ENCODE results near the gene TJP1. TPM values are rescaled to one million over a fixed set of nuclear protein-coding genes. Genes with fewer than 3 reads are reported as not detected.

The TJP1 gene
- total and polyA plus RNA-seq, 9 of the 15 experiments (the other 6 are each of a cell fraction or from before 2014, with no cell fraction given) = 9.1 to 39.3 (median 28.0) TPM

DNA sequence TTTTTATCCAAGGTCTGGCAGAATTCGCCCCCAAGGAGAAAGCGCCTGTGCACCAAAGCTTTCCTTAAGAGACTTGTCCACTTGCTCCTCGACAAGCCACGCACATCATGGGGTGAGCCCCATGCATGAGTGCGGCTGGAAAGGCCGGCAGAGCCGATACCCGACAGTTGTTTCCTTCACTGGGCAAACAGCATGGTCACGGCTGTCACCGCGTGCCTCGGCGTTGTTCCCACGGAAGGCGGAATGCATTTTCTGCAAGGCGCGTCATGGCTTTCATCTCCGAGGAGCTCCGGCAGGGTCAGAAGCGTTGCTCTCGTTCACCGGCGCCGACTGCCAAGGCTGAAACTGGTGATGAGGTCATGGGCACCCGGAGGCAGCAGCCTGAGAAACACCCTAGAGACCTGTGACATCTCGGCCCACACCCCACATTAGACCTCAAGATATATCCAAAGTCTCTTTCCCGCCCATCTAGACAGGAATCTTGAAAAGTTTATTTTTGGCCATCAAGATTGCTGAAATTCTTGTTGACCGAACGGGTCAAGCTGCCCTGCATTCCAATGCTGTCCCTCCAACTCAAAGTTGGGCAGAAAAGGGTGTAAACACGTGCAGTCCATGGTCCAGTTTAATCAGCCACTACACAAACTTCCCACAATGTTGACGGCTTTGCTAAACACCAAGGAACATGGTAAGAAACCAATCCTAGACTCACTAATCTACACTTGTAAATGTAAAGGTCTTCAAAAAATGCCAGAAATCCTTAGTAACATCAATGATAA, 604 bp upstream of the TJP1 start (continued):
- TF ChIP-seq, protein P1, sequence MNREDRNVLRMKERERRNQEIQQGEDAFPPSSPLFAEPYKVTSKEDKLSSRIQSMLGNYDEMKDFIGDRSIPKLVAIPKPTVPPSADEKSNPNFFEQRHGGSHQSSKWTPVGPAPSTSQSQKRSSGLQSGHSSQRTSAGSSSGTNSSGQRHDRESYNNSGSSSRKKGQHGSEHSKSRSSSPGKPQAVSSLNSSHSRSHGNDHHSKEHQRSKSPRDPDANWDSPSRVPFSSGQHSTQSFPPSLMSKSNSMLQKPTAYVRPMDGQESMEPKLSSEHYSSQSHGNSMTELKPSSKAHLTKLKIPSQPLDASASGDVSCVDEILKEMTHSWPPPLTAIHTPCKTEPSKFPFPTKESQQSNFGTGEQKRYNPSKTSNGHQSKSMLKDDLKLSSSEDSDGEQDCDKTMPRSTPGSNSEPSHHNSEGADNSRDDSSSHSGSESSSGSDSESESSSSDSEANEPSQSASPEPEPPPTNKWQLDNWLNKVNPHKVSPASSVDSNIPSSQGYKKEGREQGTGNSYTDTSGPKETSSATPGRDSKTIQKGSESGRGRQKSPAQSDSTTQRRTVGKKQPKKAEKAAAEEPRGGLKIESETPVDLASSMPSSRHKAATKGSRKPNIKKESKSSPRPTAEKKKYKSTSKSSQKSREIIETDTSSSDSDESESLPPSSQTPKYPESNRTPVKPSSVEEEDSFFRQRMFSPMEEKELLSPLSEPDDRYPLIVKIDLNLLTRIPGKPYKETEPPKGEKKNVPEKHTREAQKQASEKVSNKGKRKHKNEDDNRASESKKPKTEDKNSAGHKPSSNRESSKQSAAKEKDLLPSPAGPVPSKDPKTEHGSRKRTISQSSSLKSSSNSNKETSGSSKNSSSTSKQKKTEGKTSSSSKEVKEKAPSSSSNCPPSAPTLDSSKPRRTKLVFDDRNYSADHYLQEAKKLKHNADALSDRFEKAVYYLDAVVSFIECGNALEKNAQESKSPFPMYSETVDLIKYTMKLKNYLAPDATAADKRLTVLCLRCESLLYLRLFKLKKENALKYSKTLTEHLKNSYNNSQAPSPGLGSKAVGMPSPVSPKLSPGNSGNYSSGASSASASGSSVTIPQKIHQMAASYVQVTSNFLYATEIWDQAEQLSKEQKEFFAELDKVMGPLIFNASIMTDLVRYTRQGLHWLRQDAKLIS (CRISPR knock-in tag; IDR thresholded peaks at IDR 0.05) = no peak

DNA sequence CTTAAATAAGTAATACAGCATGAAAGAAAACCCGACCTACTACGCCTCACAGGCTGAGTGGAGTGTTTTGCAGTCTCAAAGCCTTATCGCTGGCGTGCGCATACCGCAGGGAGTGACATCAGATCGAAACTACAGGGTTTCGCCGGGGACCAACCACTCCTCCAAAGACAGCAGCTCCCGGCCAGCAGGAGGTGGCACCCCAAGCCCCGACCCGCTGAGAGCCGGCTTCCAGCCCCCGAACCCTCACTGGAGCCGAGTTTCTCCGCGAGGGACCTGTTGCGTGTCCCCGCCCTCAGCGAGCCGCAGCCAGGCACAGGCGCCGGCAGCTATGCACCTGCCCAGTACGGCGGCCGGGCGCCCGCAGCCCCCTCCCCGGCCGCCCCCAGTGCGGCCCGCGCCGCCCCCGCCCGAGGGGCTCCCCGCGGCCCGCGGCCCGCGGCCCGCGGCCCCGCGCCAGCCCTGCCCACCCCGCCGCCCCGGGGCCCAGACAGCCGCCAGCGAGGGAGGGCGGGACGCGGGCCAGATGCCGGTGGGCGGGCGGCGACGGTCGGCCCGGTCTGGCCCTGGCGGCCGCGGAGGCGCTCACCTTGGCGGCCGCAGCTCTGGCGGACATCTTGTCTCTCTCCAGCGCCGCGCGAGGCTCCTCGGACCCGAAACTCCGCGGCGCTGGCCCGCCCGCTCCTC, 710 bp downstream of the TJP1 start:
- no TSS peak for BruUV-seq (replicated peaks)
- H3K4me1 ChIP-seq (replicated peaks in 1 of 2; ENCODE audit: control insufficient read depth in 2 of 2, insufficient read depth in 2 of 2, low read length in 2 of 2) = peaks cover 0 to 6% of the 10 kb centered on the region in 2 experiments
- H3K36me3 ChIP-seq (ENCODE audit: control insufficient read depth, insufficient read depth, low read length) = no peaks in the 10 kb centered on the region
- intact Hi-C loops (cut with micrococcal nuclease) = no loop called here
- peaks cover 48% of the 10 kb centered on the region for H3K79me2 ChIP-seq (ENCODE audit: control insufficient read depth, insufficient read depth, low read length)
- H3K4me3 ChIP-seq = peak overlapping the region; percentile 76
- CTCF ChIA-PET (ENCODE audit: low intra/inter-chr PET ratio) = no interaction called here
- H3K9me1 ChIP-seq (ENCODE audit: control insufficient read depth, insufficient read depth, low read length) = no peaks in the 10 kb centered on the region
- H3K9me3 ChIP-seq (replicated peaks; ENCODE audit: control insufficient read depth, insufficient read depth, low read depth, low read length) = no peaks in the 10 kb centered on the region
- DNase-seq (ENCODE audit: extremely low read depth in 1 of 4, low spot score in 3 of 4) (peak; percentile 64 to 91 (median 72)), FAIRE-seq (peak; percentile 91), ATAC-seq (peak; percentile 86)
- H3K27ac ChIP-seq (ENCODE audit: extremely low read depth, low read depth, low read length) = peak overlapping the region; percentile 90
- in situ Hi-C loops (cut with MboI) = no loop called here
- peak overlapping the region; percentile 66 to 96 for H3K9ac ChIP-seq (ENCODE audit: insufficient read depth in 1 of 2, low read depth in 2 of 2, low read length in 2 of 2)
- 0% methylated on average over 28 of the region's 79 CpGs for WGBS (ENCODE audit: insufficient coverage, low coverage, missing lambda C conversion rate)
- peak overlapping the region; percentile 91 for H2AFZ ChIP-seq (ENCODE audit: low read depth, low read length)
- POLR2A ChIA-PET = interaction anchor here (0.6 to 1.2 kb wide), 8 partner anchors 9 to 138 kb away, joined by 3 to 7 read pairs (median 3); no protein-coding TSS in a partner anchor
- H3K27me3 ChIP-seq (ENCODE audit: control insufficient read depth in 2 of 2, insufficient read depth in 2 of 2, low read length in 2 of 2) = peaks cover 0 to 2% of the 10 kb centered on the region in 2 experiments; a peak in 1 of 5 replicates
- no peaks in the 10 kb centered on the region for H4K20me1 ChIP-seq (replicated peaks; ENCODE audit: control insufficient read depth, insufficient read depth, low read length)
- H3K4me2 ChIP-seq (ENCODE audit: insufficient read depth, low read length) = peak overlapping the region; percentile 76
- no peak for TF ChIP-seq SMAD3 (CRISPR knock-in tag; conservative IDR thresholded peaks at IDR 0.05)
- TF ChIP-seq, protein P2, sequence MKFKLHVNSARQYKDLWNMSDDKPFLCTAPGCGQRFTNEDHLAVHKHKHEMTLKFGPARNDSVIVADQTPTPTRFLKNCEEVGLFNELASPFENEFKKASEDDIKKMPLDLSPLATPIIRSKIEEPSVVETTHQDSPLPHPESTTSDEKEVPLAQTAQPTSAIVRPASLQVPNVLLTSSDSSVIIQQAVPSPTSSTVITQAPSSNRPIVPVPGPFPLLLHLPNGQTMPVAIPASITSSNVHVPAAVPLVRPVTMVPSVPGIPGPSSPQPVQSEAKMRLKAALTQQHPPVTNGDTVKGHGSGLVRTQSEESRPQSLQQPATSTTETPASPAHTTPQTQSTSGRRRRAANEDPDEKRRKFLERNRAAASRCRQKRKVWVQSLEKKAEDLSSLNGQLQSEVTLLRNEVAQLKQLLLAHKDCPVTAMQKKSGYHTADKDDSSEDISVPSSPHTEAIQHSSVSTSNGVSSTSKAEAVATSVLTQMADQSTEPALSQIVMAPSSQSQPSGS (CRISPR knock-in tag; IDR thresholded peaks at IDR 0.05) = peak; percentile 21; the same call in 1 of the 2 replicates
- no peak for TF ChIP-seq ARNT (IDR thresholded peaks at IDR 0.05)
- no peak for TF ChIP-seq ZNF184 (CRISPR knock-in tag; IDR thresholded peaks at IDR 0.05)
- TF ChIP-seq ATF1 (CRISPR knock-in tag; IDR thresholded peaks at IDR 0.05) = no peak
- peak; percentile 70 for TF ChIP-seq ATF1 (tag; IDR thresholded peaks at IDR 0.05)
- TF ChIP-seq, protein P3, sequence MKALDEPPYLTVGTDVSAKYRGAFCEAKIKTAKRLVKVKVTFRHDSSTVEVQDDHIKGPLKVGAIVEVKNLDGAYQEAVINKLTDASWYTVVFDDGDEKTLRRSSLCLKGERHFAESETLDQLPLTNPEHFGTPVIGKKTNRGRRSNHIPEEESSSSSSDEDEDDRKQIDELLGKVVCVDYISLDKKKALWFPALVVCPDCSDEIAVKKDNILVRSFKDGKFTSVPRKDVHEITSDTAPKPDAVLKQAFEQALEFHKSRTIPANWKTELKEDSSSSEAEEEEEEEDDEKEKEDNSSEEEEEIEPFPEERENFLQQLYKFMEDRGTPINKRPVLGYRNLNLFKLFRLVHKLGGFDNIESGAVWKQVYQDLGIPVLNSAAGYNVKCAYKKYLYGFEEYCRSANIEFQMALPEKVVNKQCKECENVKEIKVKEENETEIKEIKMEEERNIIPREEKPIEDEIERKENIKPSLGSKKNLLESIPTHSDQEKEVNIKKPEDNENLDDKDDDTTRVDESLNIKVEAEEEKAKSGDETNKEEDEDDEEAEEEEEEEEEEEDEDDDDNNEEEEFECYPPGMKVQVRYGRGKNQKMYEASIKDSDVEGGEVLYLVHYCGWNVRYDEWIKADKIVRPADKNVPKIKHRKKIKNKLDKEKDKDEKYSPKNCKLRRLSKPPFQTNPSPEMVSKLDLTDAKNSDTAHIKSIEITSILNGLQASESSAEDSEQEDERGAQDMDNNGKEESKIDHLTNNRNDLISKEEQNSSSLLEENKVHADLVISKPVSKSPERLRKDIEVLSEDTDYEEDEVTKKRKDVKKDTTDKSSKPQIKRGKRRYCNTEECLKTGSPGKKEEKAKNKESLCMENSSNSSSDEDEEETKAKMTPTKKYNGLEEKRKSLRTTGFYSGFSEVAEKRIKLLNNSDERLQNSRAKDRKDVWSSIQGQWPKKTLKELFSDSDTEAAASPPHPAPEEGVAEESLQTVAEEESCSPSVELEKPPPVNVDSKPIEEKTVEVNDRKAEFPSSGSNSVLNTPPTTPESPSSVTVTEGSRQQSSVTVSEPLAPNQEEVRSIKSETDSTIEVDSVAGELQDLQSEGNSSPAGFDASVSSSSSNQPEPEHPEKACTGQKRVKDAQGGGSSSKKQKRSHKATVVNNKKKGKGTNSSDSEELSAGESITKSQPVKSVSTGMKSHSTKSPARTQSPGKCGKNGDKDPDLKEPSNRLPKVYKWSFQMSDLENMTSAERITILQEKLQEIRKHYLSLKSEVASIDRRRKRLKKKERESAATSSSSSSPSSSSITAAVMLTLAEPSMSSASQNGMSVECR (CRISPR knock-in tag; IDR thresholded peaks at IDR 0.05) = 0 out of 2 replicates have a peak, but pooled peaks have one; percentile 10
